ENCODE measurements around the gene RAD9A. TPM values are rescaled to one million over a fixed set of nuclear protein-coding genes. Genes with fewer than 3 reads are reported as not detected.

Gene RAD9A
- total RNA-seq, 1 experiment from 2014 or later = 55.1 TPM

DNA sequence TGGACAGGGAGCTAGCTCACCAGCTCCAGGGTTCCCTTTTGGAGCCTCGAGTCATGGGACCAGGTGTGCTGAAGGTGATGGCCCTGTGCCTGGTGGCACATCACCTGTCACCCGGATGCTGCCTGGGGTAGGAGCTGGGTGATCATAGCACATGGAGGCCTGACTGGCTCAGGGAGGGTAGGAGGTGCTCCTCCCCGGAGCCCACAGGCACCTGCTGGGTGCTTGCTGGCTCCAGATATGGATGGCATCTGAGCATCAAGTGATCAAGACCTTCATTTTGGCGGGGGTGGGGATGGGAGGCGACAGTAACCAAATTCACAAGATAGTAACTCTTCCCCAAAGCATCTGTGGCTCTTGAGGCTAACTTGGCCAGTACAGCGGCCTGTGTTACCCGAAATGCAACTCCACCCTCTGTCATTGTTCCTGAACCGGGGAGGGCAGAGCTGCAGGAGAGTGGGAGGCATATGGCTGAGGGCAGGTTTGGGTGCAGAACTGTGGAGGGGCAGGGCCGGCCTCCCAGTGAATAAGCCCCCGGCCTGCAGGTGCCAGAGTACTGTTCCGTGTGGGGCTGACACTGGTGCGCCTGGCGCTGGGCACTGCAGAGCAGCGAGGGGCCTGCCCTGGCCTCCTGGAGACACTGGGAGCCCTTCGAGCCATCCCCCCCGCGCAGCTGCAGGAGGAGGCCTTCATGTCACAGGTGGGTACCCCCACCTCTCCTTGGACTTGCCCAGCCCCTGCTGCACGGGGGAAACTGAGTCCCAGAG lies 16.8 kb downstream of the RAD9A start:
- CTCF ChIA-PET = interaction anchor here (1.4 kb wide), 1 partner anchor 60 kb away, joined by 3 read pairs; the partner anchor contains the start of gene TMEM134
- peak overlapping the region; percentile 21 for H3K27ac Mint-ChIP-seq (ENCODE audit: unreplicated experiment)

GRCh38 chr11:67409261-67409666 lies 17.5 kb downstream of the RAD9A start:
- no peaks in the 10 kb centered on the region for H3K9me3 ChIP-seq
- intact Hi-C loops (cut with micrococcal nuclease; ENCODE audit: unreplicated experiment) = no loop called here
- DNase-seq = no peak
- CTCF ChIA-PET = no interaction called here
- no peaks in the 10 kb centered on the region for H3K4me1 ChIP-seq
- TF ChIP-seq CTCF (IDR thresholded peaks at IDR 0.05; ENCODE audit: insufficient read depth in 1 of 2, low read depth in 1 of 2, low read length in 1 of 2, severe bottlenecking in 1 of 2, unreplicated experiment in 1 of 2) = no peak
- POLR2A ChIA-PET = no interaction called here
- no peaks in the 10 kb centered on the region for H3K27me3 ChIP-seq (replicated peaks; ENCODE audit: control insufficient read depth, insufficient read depth, low read length)
- Mint-ChIP-seq H3K27me3 (ENCODE audit: insufficient read depth, unreplicated experiment) (no peaks in the 10 kb centered on the region), H3K36me3 (ENCODE audit: insufficient read depth, unreplicated experiment) (peaks cover 6% of the 10 kb centered on the region), H3K4me1 (ENCODE audit: low read depth, unreplicated experiment) (peaks cover 7% of the 10 kb centered on the region), H3K9me3 (ENCODE audit: unreplicated experiment) (no peaks in the 10 kb centered on the region), H3K4me3 (ENCODE audit: unreplicated experiment) (no peak overlapping the region), H3K27ac (ENCODE audit: unreplicated experiment) (no peak overlapping the region)
- no peaks in the 10 kb centered on the region for H3K36me3 ChIP-seq (ENCODE audit: control insufficient read depth, insufficient read depth, low read length)
- BruUV-seq (replicated peaks) = no TSS peak
- no peak overlapping the region for H3K4me3 ChIP-seq (ENCODE audit: low read depth, low read length)

More for the DNA sequence above, 16.8 kb downstream of the RAD9A start:
- H3K4me1 ChIP-seq = no peaks in the 10 kb centered on the region
- no peaks in the 10 kb centered on the region for H3K9me3 Mint-ChIP-seq (ENCODE audit: unreplicated experiment)
- TF ChIP-seq CTCF (IDR thresholded peaks at IDR 0.05; ENCODE audit: insufficient read depth in 1 of 2, low read depth in 1 of 2, low read length in 1 of 2, severe bottlenecking in 1 of 2, unreplicated experiment in 1 of 2) = no peak
- H3K27me3 Mint-ChIP-seq (ENCODE audit: insufficient read depth, unreplicated experiment) = no peaks in the 10 kb centered on the region
- peaks cover 9% of the 10 kb centered on the region for H3K36me3 Mint-ChIP-seq (ENCODE audit: insufficient read depth, unreplicated experiment)
- POLR2A ChIA-PET = interaction anchor here (0.6 kb wide), 1 partner anchor 1415 kb away, joined by 8 read pairs; no protein-coding TSS in a partner anchor
- no peak overlapping the region for H3K4me3 ChIP-seq (ENCODE audit: low read depth, low read length)
- no TSS peak for BruUV-seq (replicated peaks)
- no peaks in the 10 kb centered on the region for H3K9me3 ChIP-seq
- no peak for DNase-seq
- H3K36me3 ChIP-seq (ENCODE audit: control insufficient read depth, insufficient read depth, low read length) = no peaks in the 10 kb centered on the region
- no peaks in the 10 kb centered on the region for H3K27me3 ChIP-seq (replicated peaks; ENCODE audit: control insufficient read depth, insufficient read depth, low read length)
- H3K4me3 Mint-ChIP-seq (ENCODE audit: unreplicated experiment) = no peak overlapping the region
- intact Hi-C loops (cut with micrococcal nuclease; ENCODE audit: unreplicated experiment) = no loop called here
- peaks cover 7% of the 10 kb centered on the region for H3K4me1 Mint-ChIP-seq (ENCODE audit: low read depth, unreplicated experiment)

DNA sequence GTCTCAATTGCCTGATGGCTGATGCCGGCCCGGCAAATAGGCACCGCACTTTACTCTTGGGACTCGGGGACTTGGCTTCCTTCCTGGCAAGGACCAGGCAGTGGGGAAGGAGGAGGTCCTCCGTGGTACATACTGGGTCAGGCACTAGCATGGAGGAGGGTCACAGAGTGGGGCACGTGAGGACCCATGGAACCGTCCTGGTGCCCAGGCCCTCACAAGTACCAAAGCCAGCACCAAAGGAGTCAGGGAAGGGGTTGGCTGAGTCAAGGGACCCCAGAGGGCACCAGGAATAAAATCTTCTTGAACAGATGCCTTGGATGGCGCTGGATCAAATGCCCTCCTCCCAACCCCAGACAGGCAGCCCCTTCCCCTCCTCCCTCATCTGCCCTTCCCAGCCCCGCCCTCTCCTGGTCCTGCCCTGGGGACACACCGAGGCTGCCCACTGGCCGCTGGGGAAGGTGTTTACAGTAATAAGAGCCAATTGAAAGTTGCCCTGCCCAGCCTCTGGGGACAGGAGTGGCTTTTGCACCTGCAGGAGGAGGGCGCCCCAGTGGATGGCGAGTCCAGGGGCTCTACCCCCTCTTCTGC lies 18.1 kb downstream of the RAD9A start:
- Histone ChIP-seq H3K9me3 (no peaks in the 10 kb centered on the region), H3K36me3 (ENCODE audit: control insufficient read depth, insufficient read depth, low read length) (no peaks in the 10 kb centered on the region), H3K4me3 (ENCODE audit: low read depth, low read length) (no peak overlapping the region), H3K4me1 (peaks cover 2% of the 10 kb centered on the region; the same call in 1 of the 2 replicates), H3K27me3 (replicated peaks; ENCODE audit: control insufficient read depth, insufficient read depth, low read length) (no peaks in the 10 kb centered on the region)
- peak; percentile 63 to 71 for DNase-seq
- CTCF ChIA-PET = no interaction called here
- Mint-ChIP-seq H3K9me3 (ENCODE audit: unreplicated experiment) (no peaks in the 10 kb centered on the region), H3K27me3 (ENCODE audit: insufficient read depth, unreplicated experiment) (no peaks in the 10 kb centered on the region), H3K36me3 (ENCODE audit: insufficient read depth, unreplicated experiment) (peaks cover 6% of the 10 kb centered on the region), H3K4me3 (ENCODE audit: unreplicated experiment) (no peak overlapping the region), H3K27ac (ENCODE audit: unreplicated experiment) (no peak overlapping the region), H3K4me1 (ENCODE audit: low read depth, unreplicated experiment) (peaks cover 8% of the 10 kb centered on the region)
- POLR2A ChIA-PET = no interaction called here
- BruUV-seq (replicated peaks) = no TSS peak
- no peak for TF ChIP-seq CTCF (IDR thresholded peaks at IDR 0.05; ENCODE audit: insufficient read depth in 1 of 2, low read depth in 1 of 2, low read length in 1 of 2, severe bottlenecking in 1 of 2, unreplicated experiment in 1 of 2)
- intact Hi-C loops (cut with micrococcal nuclease; ENCODE audit: unreplicated experiment) = no loop called here

Measured in Caco-2 (cell line).